Right lobe of liver (tissue), 6 donors: ENCODE results near the gene FLRT3. TPM values are rescaled to one million over a fixed set of nuclear protein-coding genes. Genes with fewer than 3 reads are reported as not detected.

Experiments
- ATAC-seq, 4 donors: fragments of 200-7000 bp; cut with Tn5 transposase; one replicate each; pipeline ENCODE4 v1.9.1; 2020; ENCODE audit warnings: mild to moderate bottlenecking in 4 of 4, moderate library complexity in 4 of 4
- DNase-seq, 3 donors: peaks; one replicate each; pipeline ENCODE4 v3.0.0-alpha.2; 2020
- H3K27ac ChIP-seq, 3 donors: fragments of 200-600 bp; one replicate each; pipeline ENCODE4 v1.8.0; 2022
- H3K27me3 ChIP-seq, 2 donors: fragments of 200-600 bp; one replicate each; pipeline ENCODE4 v1.8.0; 2022
- H3K36me3 ChIP-seq, 4 donors: fragments of 200-600 bp; sonication (generic) in 1 of 4; one replicate each; pipeline versions ENCODE4 v1.5.1 to v1.8.0; 2017 to 2022; ENCODE audit warnings: control low read depth in 1 of 4
- H3K4me1 ChIP-seq, 4 donors: fragments of 200-600 bp; sonication (generic) in 1 of 4; one replicate each; pipeline versions ENCODE4 v1.5.1 to v1.8.0; 2017 to 2022; ENCODE audit warnings: control low read depth in 1 of 4
- H3K4me3 ChIP-seq, 3 donors: fragments of 200-600 bp; one replicate each; pipeline ENCODE4 v1.8.0; 2022
- H3K9me3 ChIP-seq, 4 donors: fragments of 200-600 bp; sonication (generic) in 1 of 4; one replicate each; pipeline versions ENCODE4 v1.5.1 to v1.8.0; 2017 to 2022; ENCODE audit warnings: control low read depth in 1 of 4
- POLR2A ChIP-seq: fragments of 450-650 bp; IDR thresholded peaks from one replicate; pipeline ENCODE4 v1.6.1; 2017; ENCODE audit warnings: antibody characterized with exemption, mild to moderate bottlenecking
- WGBS: methylation state at CpG from one replicate; pipeline ENCODE4 v1.1.6; 2018; ENCODE audit warnings: low coverage, low lambda C conversion rate; ENCODE audit not compliant: insufficient coverage; ENCODE audit errors: missing lambda C conversion rate; 5-methylcytosine and 5-hydroxymethylcytosine counted together
- intact Hi-C, 2 donors: fragments of 100-400 bp; cut with DNase I; formaldehyde crosslinking; loops; one replicate each; pipeline versions ENCODE4 v1.11.2 to v1.14.1; 2022
- total RNA-seq, 6 experiments: library from RNA; depleted of rRNA in 2 of 6; stranded (reverse); fragments of >200 nt in 2 of 6; fragmentation: NEBNext Ultra II Directional in 3 of 6; extraction: Animal tissue kit (Norgen Biotek cat#: 25700) in 3 of 6; gene quantifications; one replicate each; pipeline versions ENCODE4 v1.1.0 to v1.2.4, GENCODE V29; 2016 to 2023
- TF ChIP-seq, protein P1 (sequence below), 4 donors: fragments of 200-600 bp in 3 of 4; fragments of 450-650 bp in 1 of 4; IDR thresholded peaks; one replicate each; pipeline versions ENCODE4 v1.5.1 to v1.8.0; 2016 to 2022; ENCODE audit warnings: antibody characterized with exemption in 4 of 4, mild to moderate bottlenecking in 2 of 4
- donor health status: DM: no; HTN: yes; CAD: no.
- donor health status: DM: no; HTN: no; CAD: no.
- donor health status: DM: no; HTN: no; CAD: no.
- donor health status: DM: no; HTN: yes; CAD: no.
- donor health status: DM: no; HTN: yes; CAD: no.

The FLRT3 gene
- total RNA-seq, 6 experiments from 2014 or later, result 3.5 to 15.2 (median 11.3) TPM

DNA sequence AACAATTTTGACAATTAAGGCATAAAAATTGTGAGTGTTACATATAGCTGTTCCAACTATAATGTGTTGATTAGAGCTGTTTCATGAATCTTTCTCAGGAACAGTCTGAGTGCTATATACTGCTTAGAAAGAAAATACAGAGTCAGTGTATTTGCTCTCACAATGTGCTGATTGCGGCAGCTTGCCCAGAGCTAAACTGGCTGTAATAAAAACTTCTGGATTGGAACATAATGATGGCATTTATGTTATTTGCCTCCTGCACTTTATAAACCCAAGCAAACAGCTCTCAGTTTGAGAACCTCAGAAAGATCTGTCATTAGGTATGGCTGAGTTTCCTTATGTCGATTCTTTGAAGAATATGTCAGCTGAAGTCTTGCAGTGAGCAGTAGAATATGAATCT, 29.5 kb downstream of the FLRT3 start:
- intact Hi-C loops, result no loop called here
- ATAC-seq (no peak), DNase-seq (no peak)

DNA sequence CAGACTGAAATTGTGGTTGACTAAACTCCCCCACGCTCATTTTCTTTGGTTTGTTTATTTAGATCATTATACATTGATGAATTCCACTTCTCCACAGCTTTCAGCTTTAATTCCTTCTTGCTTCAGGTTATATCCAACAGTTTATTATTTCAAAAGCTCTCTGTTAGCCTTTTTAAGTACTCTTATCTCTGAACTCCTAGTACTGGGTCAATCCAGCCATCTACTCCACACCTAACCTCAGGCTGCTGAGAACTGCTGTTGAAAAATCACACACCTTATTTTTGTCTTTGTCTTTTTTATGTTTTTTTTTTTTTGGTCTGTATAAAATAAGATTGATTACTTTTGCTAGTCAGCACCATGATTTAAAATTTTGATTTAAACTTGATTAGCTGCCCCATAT, 32.9 kb downstream of the FLRT3 start:
- DNase-seq (no peak), ATAC-seq (no peak)
- no peak overlapping the region for H3K27ac ChIP-seq
- no peaks in the 10 kb centered on the region for H3K27me3 ChIP-seq
- TF ChIP-seq, protein P1, sequence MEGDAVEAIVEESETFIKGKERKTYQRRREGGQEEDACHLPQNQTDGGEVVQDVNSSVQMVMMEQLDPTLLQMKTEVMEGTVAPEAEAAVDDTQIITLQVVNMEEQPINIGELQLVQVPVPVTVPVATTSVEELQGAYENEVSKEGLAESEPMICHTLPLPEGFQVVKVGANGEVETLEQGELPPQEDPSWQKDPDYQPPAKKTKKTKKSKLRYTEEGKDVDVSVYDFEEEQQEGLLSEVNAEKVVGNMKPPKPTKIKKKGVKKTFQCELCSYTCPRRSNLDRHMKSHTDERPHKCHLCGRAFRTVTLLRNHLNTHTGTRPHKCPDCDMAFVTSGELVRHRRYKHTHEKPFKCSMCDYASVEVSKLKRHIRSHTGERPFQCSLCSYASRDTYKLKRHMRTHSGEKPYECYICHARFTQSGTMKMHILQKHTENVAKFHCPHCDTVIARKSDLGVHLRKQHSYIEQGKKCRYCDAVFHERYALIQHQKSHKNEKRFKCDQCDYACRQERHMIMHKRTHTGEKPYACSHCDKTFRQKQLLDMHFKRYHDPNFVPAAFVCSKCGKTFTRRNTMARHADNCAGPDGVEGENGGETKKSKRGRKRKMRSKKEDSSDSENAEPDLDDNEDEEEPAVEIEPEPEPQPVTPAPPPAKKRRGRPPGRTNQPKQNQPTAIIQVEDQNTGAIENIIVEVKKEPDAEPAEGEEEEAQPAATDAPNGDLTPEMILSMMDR (IDR thresholded peaks at IDR 0.05), result no peak
- TF ChIP-seq POLR2A, result no peak
- no peaks in the 10 kb centered on the region for H3K36me3 ChIP-seq
- no peak overlapping the region for H3K4me3 ChIP-seq
- intact Hi-C loops, result no loop called here
- WGBS, result 92% methylated on average over 1 of the region's 1 CpG
- H3K9me3 ChIP-seq, result no peaks in the 10 kb centered on the region
- H3K4me1 ChIP-seq, result no peaks in the 10 kb centered on the region

More for the DNA sequence above, 29.5 kb downstream of the FLRT3 start:
- WGBS, result 95% methylated on average over 2 of the region's 2 CpGs
- TF ChIP-seq, protein P1 (IDR thresholded peaks at IDR 0.05), result no peak
- TF ChIP-seq POLR2A, result no peak
- H3K36me3 ChIP-seq, result no peaks in the 10 kb centered on the region
- H3K4me1 ChIP-seq, result no peaks in the 10 kb centered on the region
- H3K27ac ChIP-seq, result no peak overlapping the region
- H3K27me3 ChIP-seq, result no peaks in the 10 kb centered on the region
- H3K9me3 ChIP-seq, result no peaks in the 10 kb centered on the region
- no peak overlapping the region for H3K4me3 ChIP-seq

DNA sequence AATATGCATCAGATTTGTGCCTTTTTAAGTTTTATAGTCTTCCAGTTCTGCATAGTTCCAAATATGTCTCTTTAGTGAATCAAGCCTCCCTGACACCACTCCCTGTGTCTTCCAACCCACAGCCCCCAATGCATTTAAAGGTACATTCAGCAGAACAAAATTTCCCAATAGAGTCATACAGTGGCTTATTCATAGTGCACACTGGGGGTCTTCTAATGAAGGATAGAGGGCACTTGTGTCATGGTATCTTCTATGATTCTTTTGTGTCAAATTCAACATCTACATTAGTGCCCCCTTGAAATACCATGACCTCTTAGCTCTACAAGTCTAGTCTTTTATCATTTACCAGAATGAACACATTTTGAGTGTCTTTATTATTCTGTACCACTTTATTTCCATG, 33.8 kb downstream of the FLRT3 start:
- no peak for DNase-seq
- Histone ChIP-seq H3K4me1 (no peaks in the 10 kb centered on the region), H3K9me3 (no peaks in the 10 kb centered on the region), H3K27ac (no peak overlapping the region), H3K27me3 (no peaks in the 10 kb centered on the region), H3K36me3 (no peaks in the 10 kb centered on the region), H3K4me3 (no peak overlapping the region)
- TF ChIP-seq, protein P1 (IDR thresholded peaks at IDR 0.05), result no peak
- TF ChIP-seq POLR2A, result no peak
- intact Hi-C loops, result no loop called here
- no peak for ATAC-seq

DNA sequence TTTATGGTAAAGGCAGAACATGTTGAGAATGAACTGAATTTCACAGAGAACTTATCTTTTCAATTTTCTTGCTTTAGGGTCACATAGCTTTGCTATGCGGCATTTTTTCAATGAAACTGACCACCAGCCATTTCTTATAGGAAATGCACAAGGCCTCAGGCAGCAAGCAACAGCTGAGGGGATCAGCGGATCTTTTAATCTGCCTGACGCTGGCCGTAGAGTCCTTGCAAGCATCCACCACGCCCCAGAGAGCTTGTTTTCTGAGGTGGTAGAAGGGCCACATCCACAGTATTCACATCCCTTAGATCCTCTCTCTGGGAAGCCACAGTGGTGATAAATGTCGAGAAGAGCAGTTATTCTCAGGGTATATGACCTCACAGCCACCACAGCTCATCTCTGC, 34.3 kb downstream of the FLRT3 start:
- no peak overlapping the region for H3K4me3 ChIP-seq
- no peak overlapping the region for H3K27ac ChIP-seq
- DNase-seq (no peak), ATAC-seq (no peak)
- WGBS, result 80% methylated on average over 6 of the region's 6 CpGs
- intact Hi-C loops, result no loop called here
- no peaks in the 10 kb centered on the region for H3K9me3 ChIP-seq
- TF ChIP-seq POLR2A, result no peak
- H3K27me3 ChIP-seq, result no peaks in the 10 kb centered on the region
- H3K4me1 ChIP-seq, result no peaks in the 10 kb centered on the region
- H3K36me3 ChIP-seq, result no peaks in the 10 kb centered on the region

DNA sequence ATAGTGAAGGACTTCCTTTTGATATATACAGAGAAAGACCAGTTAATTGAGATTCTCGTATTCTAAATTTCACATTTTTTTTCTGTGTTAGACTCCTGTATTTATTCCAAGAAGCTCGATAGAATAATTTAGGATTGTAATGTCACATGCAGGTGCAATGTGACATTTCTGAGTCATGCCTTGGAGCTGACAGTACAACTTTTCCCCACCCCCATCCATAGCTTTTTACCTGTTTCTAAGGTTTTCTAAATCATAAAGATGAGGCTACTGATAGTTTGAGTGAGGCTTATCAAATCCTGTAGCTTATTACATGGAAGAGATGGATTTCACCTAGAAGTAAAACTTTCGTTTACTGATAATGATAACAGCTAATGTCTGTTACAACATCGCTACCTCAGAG, 37.6 kb downstream of the FLRT3 start:
- Histone ChIP-seq H3K9me3 (no peaks in the 10 kb centered on the region), H3K27me3 (no peaks in the 10 kb centered on the region), H3K4me3 (no peak overlapping the region), H3K4me1 (no peaks in the 10 kb centered on the region), H3K27ac (no peak overlapping the region), H3K36me3 (no peaks in the 10 kb centered on the region)
- ATAC-seq, result no peak
- TF ChIP-seq, protein P1 (IDR thresholded peaks at IDR 0.05), result no peak
- no peak for TF ChIP-seq POLR2A
- DNase-seq, result no peak
- intact Hi-C loops, result no loop called here
- WGBS, result 84% methylated on average over 4 of the region's 4 CpGs
